ENCODE results near the gene KRAS.

Gene KRAS

GRCh38 chr12:25194214-25194613, 56.5 kb downstream of the KRAS start:
- Mint-ChIP-seq H3K4me3 (peak overlapping the region; percentile 95), H3K36me3 (ENCODE audit: low read depth) (no peaks in the 10 kb centered on the region), H3K27me3 (no peaks in the 10 kb centered on the region), H3K4me1 (ENCODE audit: low read depth) (peaks cover 29% of the 10 kb centered on the region), H3K9me3 (no peaks in the 10 kb centered on the region), H3K27ac (no peak overlapping the region)

- Mint-ChIP-seq H3K4me3 (no peak overlapping the region), H3K4me1 (ENCODE audit: low read depth) (peaks cover 37% of the 10 kb centered on the region), H3K36me3 (ENCODE audit: low read depth) (no peaks in the 10 kb centered on the region), H3K9me3 (no peaks in the 10 kb centered on the region), H3K27me3 (no peaks in the 10 kb centered on the region), H3K27ac (no peak overlapping the region)
Measured at GRCh38 chr12:25190793-25191192, 59.9 kb downstream of the KRAS start.

- H3K27me3 Mint-ChIP-seq: no peaks in the 10 kb centered on the region
- no peaks in the 10 kb centered on the region for H3K36me3 Mint-ChIP-seq (ENCODE audit: low read depth)
- H3K9me3 Mint-ChIP-seq: no peaks in the 10 kb centered on the region
- no peak overlapping the region for H3K4me3 Mint-ChIP-seq
- no peak overlapping the region for H3K27ac Mint-ChIP-seq
- H3K4me1 Mint-ChIP-seq (ENCODE audit: low read depth): peaks cover 26% of the 10 kb centered on the region
Measured at GRCh38 chr12:25189656-25190055, 61.1 kb downstream of the KRAS start.

- Mint-ChIP-seq H3K4me1 (ENCODE audit: low read depth) (peaks cover 28% of the 10 kb centered on the region), H3K27ac (no peak overlapping the region), H3K36me3 (ENCODE audit: low read depth) (no peaks in the 10 kb centered on the region), H3K4me3 (no peak overlapping the region), H3K9me3 (peaks cover 3% of the 10 kb centered on the region), H3K27me3 (no peaks in the 10 kb centered on the region)
Measured at GRCh38 chr12:25187781-25188180, 62.9 kb downstream of the KRAS start.

- H3K4me1 Mint-ChIP-seq (ENCODE audit: low read depth): peaks cover 28% of the 10 kb centered on the region
- peaks cover 3% of the 10 kb centered on the region for H3K9me3 Mint-ChIP-seq
- no peaks in the 10 kb centered on the region for H3K36me3 Mint-ChIP-seq (ENCODE audit: low read depth)
- H3K4me3 Mint-ChIP-seq: peak overlapping the region; percentile 71
- H3K27ac Mint-ChIP-seq: peak overlapping the region; percentile 86
- H3K27me3 Mint-ChIP-seq: no peaks in the 10 kb centered on the region
Measured at GRCh38 chr12:25186788-25187402, 63.8 kb downstream of the KRAS start.

GRCh38 chr12:25186038-25186787, 64.5 kb downstream of the KRAS start:
- peaks cover 3% of the 10 kb centered on the region for H3K9me3 Mint-ChIP-seq
- peak overlapping the region; percentile 67 for H3K27ac Mint-ChIP-seq
- no peaks in the 10 kb centered on the region for H3K36me3 Mint-ChIP-seq (ENCODE audit: low read depth)
- H3K4me3 Mint-ChIP-seq: peak overlapping the region; percentile 71
- peaks cover 28% of the 10 kb centered on the region for H3K4me1 Mint-ChIP-seq (ENCODE audit: low read depth)
- no peaks in the 10 kb centered on the region for H3K27me3 Mint-ChIP-seq

GRCh38 chr12:25184132-25184531, 66.6 kb downstream of the KRAS start:
- H3K4me1 Mint-ChIP-seq (ENCODE audit: low read depth): peaks cover 28% of the 10 kb centered on the region
- H3K27ac Mint-ChIP-seq: peak overlapping the region; percentile 29
- peaks cover 3% of the 10 kb centered on the region for H3K9me3 Mint-ChIP-seq
- no peaks in the 10 kb centered on the region for H3K36me3 Mint-ChIP-seq (ENCODE audit: low read depth)
- H3K4me3 Mint-ChIP-seq: no peak overlapping the region
- no peaks in the 10 kb centered on the region for H3K27me3 Mint-ChIP-seq

GRCh38 chr12:25182765-25183164, 68.0 kb downstream of the KRAS start:
- Mint-ChIP-seq H3K27me3 (no peaks in the 10 kb centered on the region), H3K27ac (no peak overlapping the region), H3K36me3 (ENCODE audit: low read depth) (no peaks in the 10 kb centered on the region), H3K9me3 (peaks cover 3% of the 10 kb centered on the region), H3K4me3 (no peak overlapping the region), H3K4me1 (ENCODE audit: low read depth) (peaks cover 26% of the 10 kb centered on the region)

- no peaks in the 10 kb centered on the region for H3K27me3 Mint-ChIP-seq
- no peak overlapping the region for H3K4me3 Mint-ChIP-seq
- peaks cover under 1% of the 10 kb centered on the region for H3K4me1 Mint-ChIP-seq (ENCODE audit: low read depth)
- no peaks in the 10 kb centered on the region for H3K9me3 Mint-ChIP-seq
- H3K27ac Mint-ChIP-seq: no peak overlapping the region
- no peaks in the 10 kb centered on the region for H3K36me3 Mint-ChIP-seq (ENCODE audit: low read depth)
Measured at GRCh38 chr12:25162866-25163265, 87.9 kb downstream of the KRAS start.

GRCh38 chr12:25156061-25156460, 94.7 kb downstream of the KRAS start:
- H3K36me3 Mint-ChIP-seq (ENCODE audit: low read depth): no peaks in the 10 kb centered on the region
- no peak overlapping the region for H3K27ac Mint-ChIP-seq
- peaks cover 12% of the 10 kb centered on the region for H3K4me1 Mint-ChIP-seq (ENCODE audit: low read depth)
- no peak overlapping the region for H3K4me3 Mint-ChIP-seq
- H3K27me3 Mint-ChIP-seq: no peaks in the 10 kb centered on the region
- no peaks in the 10 kb centered on the region for H3K9me3 Mint-ChIP-seq

- Mint-ChIP-seq H3K9me3 (no peaks in the 10 kb centered on the region), H3K36me3 (ENCODE audit: low read depth) (no peaks in the 10 kb centered on the region), H3K4me3 (no peak overlapping the region), H3K4me1 (ENCODE audit: low read depth) (peaks cover 12% of the 10 kb centered on the region), H3K27ac (no peak overlapping the region), H3K27me3 (no peaks in the 10 kb centered on the region)
Measured at GRCh38 chr12:25155022-25155576, 95.6 kb downstream of the KRAS start.
